Endothelial cell of umbilical vein (primary cell): Measurements from ENCODE around the gene ABHD8. TPM values are rescaled to one million over a fixed set of nuclear protein-coding genes. Genes with fewer than 3 reads are reported as not detected.

Source experiments
- BruUV-seq: library from RNA; stranded (reverse); fragments of 400-500 nt; replicated peaks from 2 replicates; lab custom pipeline; 2021; lab: Mats Ljungman, UMichigan
- CTCF ChIA-PET: fragments of 300-600, 350-600 bp; sonication (Branson Sonifier 250); formaldehyde crosslinking; loops from one replicate; lab custom pipeline; 2021; ENCODE audit warnings: antibody characterized with exemption, inconsistent platforms; lab: Charles Lee
- POLR2A ChIA-PET: fragments of 300-600, 350-600 bp; sonication (Branson Sonifier 250); formaldehyde crosslinking; loops from one replicate; lab custom pipeline; 2021; ENCODE audit warnings: antibody characterized with exemption, inconsistent platforms; lab: Charles Lee
- DNase-seq: peaks from one replicate; pipeline ENCODE4 v3.0.0-alpha.2; 2011; ENCODE audit warnings: low read depth, low spot score
- FAIRE-seq: peaks from 2 replicates; lab custom pipeline; 2011; peaks lifted over from hg19 to GRCh38; lab: Jason Lieb, UNC
- H2AFZ ChIP-seq: 2 replicates; pipeline ENCODE4 v1.6.0; 2012; ENCODE audit warnings: low read depth, low read length, control low read depth, inconsistent platforms
- H3K27ac ChIP-seq: 2 replicates; pipeline ENCODE4 v1.5.1; 2011; ENCODE audit warnings: low read depth, mild to moderate bottlenecking, control low read depth, low read length, moderate library complexity; ENCODE audit not compliant: insufficient read depth
- H3K27me3 ChIP-seq, 2 experiments: 2 replicates each; pipeline versions ENCODE4 v1.6.0 to v1.6.1; 2011; ENCODE audit warnings: low read length in 2 of 2, mixed read lengths in 1 of 2; ENCODE audit not compliant: control insufficient read depth in 2 of 2, insufficient read depth in 2 of 2
- H3K36me3 ChIP-seq, 2 experiments: 2 replicates in 1 of 2; 3 replicates in 1 of 2; pipeline ENCODE4 v1.5.1; 2011; ENCODE audit warnings: low read length in 2 of 2, mild to moderate bottlenecking in 1 of 2, moderate library complexity in 1 of 2; ENCODE audit not compliant: control insufficient read depth in 2 of 2, insufficient read depth in 2 of 2; ENCODE audit errors: extremely low read depth in 1 of 2
- H3K4me1 ChIP-seq: 3 replicates; pipeline ENCODE4 v1.5.1; 2011; ENCODE audit warnings: mild to moderate bottlenecking, low read length; ENCODE audit not compliant: control insufficient read depth, insufficient read depth; ENCODE audit errors: extremely low read depth
- H3K4me2 ChIP-seq: 2 replicates; pipeline ENCODE4 v1.6.1; 2011; ENCODE audit warnings: low read length, control low read depth, mixed read lengths; ENCODE audit not compliant: insufficient read depth
- H3K4me3 ChIP-seq, 3 experiments: fragments of 200-600 bp in 1 of 3; sonication (generic), shearing (Covaris generic) in 1 of 3; replicated peaks in 1 of 3; 2 replicates each; pipeline ENCODE4 v1.5.1; 2011 to 2016; ENCODE audit warnings: control low read depth in 3 of 3, low read length in 3 of 3, mild to moderate bottlenecking in 2 of 3, inconsistent platforms in 1 of 3, low read depth in 1 of 3, moderate library complexity in 1 of 3; ENCODE audit not compliant: insufficient read depth in 1 of 3
- H3K79me2 ChIP-seq: 2 replicates; pipeline ENCODE4 v1.6.0; 2012; ENCODE audit warnings: low read length, inconsistent platforms; ENCODE audit not compliant: control insufficient read depth, insufficient read depth
- H3K9ac ChIP-seq: replicated peaks from 2 replicates; pipeline ENCODE3; 2011; ENCODE audit warnings: low read length, control low read depth; ENCODE audit not compliant: insufficient read depth; ENCODE audit errors: extremely low read depth
- H3K9me1 ChIP-seq: replicated peaks from 3 replicates; pipeline ENCODE4 v1.6.0; 2011; ENCODE audit warnings: mild to moderate bottlenecking, low read length; ENCODE audit not compliant: control insufficient read depth, insufficient read depth; ENCODE audit errors: extremely low read depth
- H3K9me3 ChIP-seq: replicated peaks from 2 replicates; pipeline ENCODE4 v1.5.1; 2012; ENCODE audit warnings: low read length, inconsistent platforms; ENCODE audit not compliant: control insufficient read depth, insufficient read depth
- H4K20me1 ChIP-seq: replicated peaks from 2 replicates; pipeline ENCODE3; 2011; ENCODE audit warnings: mild to moderate bottlenecking, low read length; ENCODE audit not compliant: control insufficient read depth, insufficient read depth; ENCODE audit errors: extremely low read depth
- CTCF ChIP-seq, 2 donors: IDR thresholded peaks; 1 replicate in 1 of 2; 2 replicates in 1 of 2; pipeline ENCODE4 v1.5.1; 2011; ENCODE audit warnings: low read length in 2 of 2, mild to moderate bottlenecking in 2 of 2, moderate library complexity in 2 of 2, control low read depth in 1 of 2, inconsistent platforms in 1 of 2, low read depth in 1 of 2; ENCODE audit not compliant: insufficient read depth in 1 of 2; ENCODE audit errors: extremely low read depth in 1 of 2
- EZH2 ChIP-seq: IDR thresholded peaks from 2 replicates; pipeline ENCODE4 v1.6.1; 2012; ENCODE audit warnings: borderline replicate concordance, low read depth, mild to moderate bottlenecking, moderate library complexity, low read length, inconsistent platforms; ENCODE audit not compliant: severe bottlenecking
- FOS ChIP-seq: IDR thresholded peaks from 2 replicates; pipeline ENCODE4 v1.6.1; 2011; ENCODE audit warnings: mild to moderate bottlenecking, low read length, moderate library complexity, borderline replicate concordance; ENCODE audit not compliant: insufficient read depth
- GATA2 ChIP-seq: IDR thresholded peaks from 2 replicates; pipeline ENCODE4 v1.7.0; 2011; ENCODE audit warnings: low read depth, mild to moderate bottlenecking, moderate library complexity, mixed read lengths, low read length; ENCODE audit not compliant: insufficient read length, insufficient read depth
- JUN ChIP-seq: IDR thresholded peaks from 2 replicates; pipeline ENCODE4 v1.6.1; 2011; ENCODE audit warnings: borderline replicate concordance, low read depth; ENCODE audit not compliant: insufficient read length, insufficient read depth
- MAX ChIP-seq: IDR thresholded peaks from 2 replicates; pipeline ENCODE4 v1.6.1; 2011; ENCODE audit not compliant: insufficient read depth, insufficient read length
- MYC ChIP-seq: IDR thresholded peaks from one replicate; pipeline ENCODE4 v1.6.1; 2011; ENCODE audit warnings: mild to moderate bottlenecking, low read depth, low read length
- POLR2A ChIP-seq: IDR thresholded peaks from 2 replicates; pipeline ENCODE4 v1.6.1; 2012; ENCODE audit warnings: low read depth, mild to moderate bottlenecking, control low read depth, low read length
- POLR2AphosphoS5 ChIP-seq: IDR thresholded peaks from 2 replicates; pipeline ENCODE4 v1.6.1; 2012; ENCODE audit warnings: low read depth, mild to moderate bottlenecking, control low read depth, low read length, moderate library complexity; ENCODE audit not compliant: insufficient read depth
- dilution Hi-C: fragments of 300-500 bp; cut with MboI; formaldehyde crosslinking; loops from one replicate; pipeline ENCODE4 v1.15.0; 2019; ENCODE audit warnings: low sequenced_read_pairs; ENCODE audit not compliant: extremely low pct_ligation_motif_present
- intact Hi-C: fragments of 100-400 bp; cut with micrococcal nuclease; formaldehyde crosslinking; loops from one replicate; pipeline ENCODE4 v1.10.0; 2022
- polyA plus RNA-seq, 4 experiments: library from polyadenylated mRNA; depleted of rRNA in 3 of 4; stranded (reverse) in 3 of 4; unstranded in 1 of 4; fragments of >200 nt; gene quantifications; 2 replicates each; pipeline versions ENCODE4 v1.2.1 to v1.2.3, GENCODE V29; 2011 to 2012; ENCODE audit warnings: missing spikeins in 1 of 4
- total RNA-seq: library from RNA; stranded (reverse); gene quantifications from 2 replicates; pipeline ENCODE4 v1.2.3, GENCODE V29; 2021

The ABHD8 gene
- total and polyA plus RNA-seq, 2 donors (not counting 3 experiments of a cell fraction or from before 2014, with no cell fraction given): 5.9 to 8.7 TPM

DNA sequence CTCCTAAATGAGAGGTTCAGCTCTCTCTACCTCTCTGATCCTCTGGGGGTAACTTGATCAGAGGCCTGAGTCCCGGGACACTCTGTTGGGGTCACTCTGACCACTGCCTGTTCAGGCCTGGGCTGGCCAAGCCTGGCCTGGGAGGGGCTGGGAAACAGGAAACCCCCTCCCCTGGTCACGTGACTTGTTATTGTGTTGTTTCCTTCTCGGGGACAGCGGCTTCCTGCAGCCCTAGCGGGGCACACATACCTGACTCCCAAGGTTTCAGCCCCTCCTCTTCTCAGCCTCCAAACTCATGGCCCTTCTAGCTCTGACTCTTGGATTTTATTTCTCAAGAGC, 38.6 kb downstream of the ABHD8 start, which contains the start of gene USHBP1:
Gene USHBP1, minus strand, starts transcription at position 105 of the 339 bp plus-strand sequence. CDS start 446 bp downstream, outside the sequence.
- Histone ChIP-seq H3K4me1 (peaks cover 18% of the 10 kb centered on the region), H2AFZ (peak within 1 kb of the TSS; percentile 83), H3K9me1 (no peaks in the 10 kb centered on the region), H3K9ac (peak within 1 kb of the TSS; percentile 54), H4K20me1 (no peaks in the 10 kb centered on the region), H3K4me3 (peak within 1 kb of the TSS in 2 of 3 experiments; percentile 3 to 9), H3K36me3 (peaks cover 0 to 2% of the 10 kb centered on the region in 2 experiments), H3K4me2 (peak within 1 kb of the TSS; percentile 69), H3K27me3 (no peaks in the 10 kb centered on the region), H3K9me3 (no peaks in the 10 kb centered on the region), H3K27ac (peak within 1 kb of the TSS; percentile 46), H3K79me2 (peaks cover 14% of the 10 kb centered on the region)
- peak; percentile 84 for FAIRE-seq
- no peak for TF ChIP-seq MAX
- peak; percentile 52 for TF ChIP-seq POLR2AphosphoS5
- TF ChIP-seq CTCF (IDR thresholded peaks at IDR 0.05; ENCODE audit: extremely low read depth in 1 of 2, insufficient read depth in 1 of 2, low read depth in 1 of 2, low read length in 2 of 2): no peak
- TF ChIP-seq GATA2: no peak
- TF ChIP-seq JUN: no peak
- TF ChIP-seq EZH2: no peak
- TF ChIP-seq FOS: no peak
- TF ChIP-seq POLR2A: peak; percentile 71
- TF ChIP-seq MYC: no peak
- POLR2A ChIA-PET: interaction anchor here (1.1 kb wide), 1 partner anchor 15 kb away, joined by 3 read pairs; no protein-coding TSS in a partner anchor
- peak; percentile 86 for DNase-seq
- dilution Hi-C loops (no loop called here), intact Hi-C loops (no loop called here)
- CTCF ChIA-PET: interaction anchor here (1.0 to 2.2 kb wide), 2 partner anchors 16 to 18 kb away, joined by 5 to 11 read pairs; no protein-coding TSS in a partner anchor
- no TSS peak for BruUV-seq
